Breast epithelium (tissue), 3 donors: ENCODE results near the gene PAX7.

Experiments used
- CTCF ChIP-seq, 3 donors: fragments of 450-650 bp; IDR thresholded peaks; one replicate each; pipeline ENCODE4 v1.5.1; 2016 to 2017; ENCODE audit warnings: antibody characterized with exemption in 3 of 3, mild to moderate bottlenecking in 3 of 3, moderate library complexity in 3 of 3
- POLR2A ChIP-seq: fragments of 450-650 bp; IDR thresholded peaks from one replicate; pipeline ENCODE4 v1.6.1; 2016; ENCODE audit warnings: antibody characterized with exemption, mild to moderate bottlenecking, moderate library complexity
- POLR2AphosphoS5 ChIP-seq, 3 donors: sonication (generic); formaldehyde crosslinking; IDR thresholded peaks; one replicate each; pipeline ENCODE4 v1.6.1; 2017; ENCODE audit warnings: antibody characterized with exemption in 3 of 3

- TF ChIP-seq CTCF (IDR thresholded peaks at IDR 0.05): no peak
- no peak for TF ChIP-seq POLR2AphosphoS5 (IDR thresholded peaks at IDR 0.05)
- no peak for TF ChIP-seq POLR2A
Measured at GRCh38 chr1:18658831-18659230, 28.2 kb downstream of the PAX7 start.
